Subcutaneous adipose tissue (tissue), 4 donors: Measurements from ENCODE around the gene BZW2. TPM values are rescaled to one million over a fixed set of nuclear protein-coding genes. Genes with fewer than 3 reads are reported as not detected.

Experiments used
- total RNA-seq, 4 donors: library from RNA; depleted of rRNA; stranded (reverse); fragments of >200 nt; gene quantifications; one replicate each; pipeline ENCODE4 v1.1.0, GENCODE V29; 2016
- TF ChIP-seq, protein P1 (sequence below): fragments of 450-650 bp; IDR thresholded peaks from one replicate; pipeline ENCODE4 v1.5.1; 2016; ENCODE audit warnings: low read depth, mild to moderate bottlenecking, control low read depth, antibody characterized with exemption, moderate library complexity

BZW2 gene
- total RNA-seq, 4 donors from 2014 or later, result 39.0 to 94.6 (median 46.1) TPM

GRCh38 chr7:16668049-16668858, 22.3 kb downstream of the BZW2 start:
- TF ChIP-seq, protein P1, sequence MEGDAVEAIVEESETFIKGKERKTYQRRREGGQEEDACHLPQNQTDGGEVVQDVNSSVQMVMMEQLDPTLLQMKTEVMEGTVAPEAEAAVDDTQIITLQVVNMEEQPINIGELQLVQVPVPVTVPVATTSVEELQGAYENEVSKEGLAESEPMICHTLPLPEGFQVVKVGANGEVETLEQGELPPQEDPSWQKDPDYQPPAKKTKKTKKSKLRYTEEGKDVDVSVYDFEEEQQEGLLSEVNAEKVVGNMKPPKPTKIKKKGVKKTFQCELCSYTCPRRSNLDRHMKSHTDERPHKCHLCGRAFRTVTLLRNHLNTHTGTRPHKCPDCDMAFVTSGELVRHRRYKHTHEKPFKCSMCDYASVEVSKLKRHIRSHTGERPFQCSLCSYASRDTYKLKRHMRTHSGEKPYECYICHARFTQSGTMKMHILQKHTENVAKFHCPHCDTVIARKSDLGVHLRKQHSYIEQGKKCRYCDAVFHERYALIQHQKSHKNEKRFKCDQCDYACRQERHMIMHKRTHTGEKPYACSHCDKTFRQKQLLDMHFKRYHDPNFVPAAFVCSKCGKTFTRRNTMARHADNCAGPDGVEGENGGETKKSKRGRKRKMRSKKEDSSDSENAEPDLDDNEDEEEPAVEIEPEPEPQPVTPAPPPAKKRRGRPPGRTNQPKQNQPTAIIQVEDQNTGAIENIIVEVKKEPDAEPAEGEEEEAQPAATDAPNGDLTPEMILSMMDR, result no peak

DNA sequence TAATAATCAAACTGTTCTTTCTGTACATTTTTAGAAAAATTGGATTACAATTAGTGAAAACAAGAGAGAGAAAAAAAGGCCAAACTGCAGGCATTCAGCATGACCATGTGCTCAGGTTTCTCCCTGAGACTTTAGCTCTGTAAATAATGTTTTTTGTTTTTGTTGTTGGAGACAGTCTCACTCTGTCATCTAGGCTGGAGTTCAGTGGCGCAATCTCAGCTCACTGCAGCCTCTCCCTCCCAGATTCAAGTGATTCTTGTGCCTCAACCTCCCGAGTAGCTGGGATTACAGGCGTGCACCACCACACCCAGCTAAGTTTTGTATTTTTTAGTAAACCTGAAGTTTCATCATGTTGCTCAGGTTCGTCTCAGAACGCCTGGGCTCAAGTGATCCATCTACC, 23.0 kb downstream of the BZW2 start:
- TF ChIP-seq, protein P1, result no peak

DNA sequence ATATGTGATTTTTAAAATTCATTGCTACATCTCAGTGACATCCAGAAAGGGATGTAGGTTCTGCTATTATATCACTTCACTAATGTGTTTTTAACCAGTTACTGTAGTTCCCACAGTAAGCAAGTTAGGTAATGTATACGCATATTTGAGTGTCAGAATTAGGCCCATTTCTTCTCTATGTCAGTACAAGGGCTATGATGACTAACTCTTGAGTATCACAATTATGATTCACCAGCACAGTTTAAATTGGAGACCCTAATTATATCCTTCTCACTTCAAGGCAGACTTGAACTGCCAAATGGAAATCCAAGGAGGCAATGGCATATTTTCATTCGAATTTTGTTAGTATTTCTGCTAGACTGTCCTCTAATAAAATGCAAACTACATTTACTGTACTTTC, 23.6 kb downstream of the BZW2 start:
- TF ChIP-seq, protein P1, result no peak

GRCh38 chr7:16670021-16670420, 24.0 kb downstream of the BZW2 start:
- TF ChIP-seq, protein P1, result no peak

DNA sequence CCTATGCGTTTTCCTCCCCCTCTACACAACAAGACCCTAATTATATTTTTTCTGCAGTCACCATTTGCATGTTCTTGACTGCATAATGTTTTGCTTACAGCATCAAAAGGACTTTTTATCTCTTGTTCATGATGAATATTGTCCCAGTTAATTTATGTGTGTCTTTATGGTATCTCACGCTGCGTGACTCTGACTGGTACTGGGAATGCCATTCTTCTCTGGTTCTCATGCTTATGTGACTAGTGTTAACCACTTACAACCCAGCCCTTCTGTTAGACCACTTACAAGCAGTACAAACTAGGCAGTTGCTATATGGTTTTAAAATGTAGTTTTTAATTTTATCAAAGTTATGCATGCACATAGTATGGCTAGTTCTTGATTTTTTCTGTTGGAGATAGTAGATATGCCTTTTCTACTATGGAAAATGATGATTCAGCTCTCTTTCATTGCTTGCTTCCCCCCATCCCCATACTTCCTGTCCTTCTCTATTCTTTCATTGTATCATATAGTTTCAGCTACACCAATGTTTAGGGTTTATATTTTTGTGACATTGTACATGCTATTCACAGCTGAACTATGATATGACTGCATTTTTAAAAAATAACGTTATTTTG, 24.9 kb downstream of the BZW2 start:
- TF ChIP-seq, protein P1, result no peak

DNA sequence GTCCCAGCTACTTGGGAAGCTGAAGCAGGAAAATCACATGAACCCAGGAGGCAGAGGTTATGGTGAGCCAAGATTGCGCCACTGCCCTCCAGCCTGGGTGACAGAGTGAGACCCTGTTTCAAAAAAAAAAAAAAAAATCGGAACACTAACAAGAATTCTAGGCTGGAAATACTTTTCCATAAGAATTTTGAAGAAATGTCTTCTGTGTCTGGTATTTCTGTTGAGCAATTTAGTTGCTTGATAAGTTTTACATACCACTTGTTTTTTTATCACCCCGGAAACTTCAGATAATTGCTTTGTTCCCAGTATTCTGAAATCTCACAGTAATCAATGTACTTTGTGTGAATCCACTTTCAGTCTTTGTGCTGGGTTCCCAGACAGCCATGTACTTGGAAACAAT, 25.8 kb downstream of the BZW2 start:
- TF ChIP-seq, protein P1, result no peak

GRCh38 chr7:16675277-16675676, 29.3 kb downstream of the BZW2 start:
- TF ChIP-seq, protein P1, result no peak
